HG02763 (cell line): ENCODE data around the gene PPFIA4.

ENCODE experiments used
- ATAC-seq: cut with Tn5 transposase; IDR thresholded peaks from one replicate; pipeline ENCODE4 v1.9.1; 2021; ENCODE audit warnings: mild to moderate bottlenecking, moderate library complexity; ENCODE audit not compliant: unreplicated experiment

PPFIA4 gene

GRCh38 chr1:203056012-203056411 lies 29.7 kb downstream of the PPFIA4 start:
- ATAC-seq: no peak

GRCh38 chr1:203056516-203056915 lies 30.2 kb downstream of the PPFIA4 start:
- ATAC-seq: no peak

DNA sequence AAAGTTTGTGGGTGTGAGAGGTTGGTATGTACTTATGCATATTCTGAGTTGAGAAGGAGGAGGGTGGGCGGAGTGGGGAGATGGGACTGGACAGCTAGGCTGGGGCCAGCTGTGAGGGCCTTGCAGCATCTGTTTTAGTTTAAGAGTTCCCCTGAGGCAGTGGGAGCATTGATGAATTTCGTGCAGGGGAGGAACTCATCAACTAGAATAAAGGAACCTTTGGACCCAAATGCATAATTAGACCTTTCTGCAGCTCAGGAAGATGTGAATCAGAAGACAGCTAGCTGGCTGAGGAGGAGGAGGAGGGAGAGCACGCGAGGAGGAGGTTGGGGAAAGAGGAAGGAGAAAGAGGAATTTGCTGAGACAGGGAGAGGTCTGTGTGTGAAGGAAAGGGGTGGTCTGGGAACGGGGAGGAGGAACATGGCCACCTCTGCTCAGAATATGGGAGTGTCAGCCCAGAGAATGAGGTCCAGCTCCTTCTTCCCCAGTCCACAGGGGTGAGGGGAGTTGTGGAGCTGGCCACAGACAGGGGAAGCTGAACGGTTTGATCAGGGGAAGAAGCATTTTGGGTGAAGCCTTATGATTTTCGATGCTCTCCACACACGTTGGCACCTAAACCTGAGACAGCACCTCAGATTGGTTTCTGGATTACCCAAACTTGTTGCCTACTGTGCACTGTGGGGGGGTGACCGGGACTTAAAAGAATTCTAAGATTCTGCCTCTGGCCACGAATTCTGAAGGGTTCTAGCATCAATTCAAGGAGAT lies 31.8 kb downstream of the PPFIA4 start:
- ATAC-seq: no peak

- ATAC-seq: no peak
These were observed 32.3 kb downstream of the PPFIA4 start for GRCh38 chr1:203058676-203058935.

GRCh38 chr1:203059485-203059884 lies 33.2 kb downstream of the PPFIA4 start:
- ATAC-seq: no peak

DNA sequence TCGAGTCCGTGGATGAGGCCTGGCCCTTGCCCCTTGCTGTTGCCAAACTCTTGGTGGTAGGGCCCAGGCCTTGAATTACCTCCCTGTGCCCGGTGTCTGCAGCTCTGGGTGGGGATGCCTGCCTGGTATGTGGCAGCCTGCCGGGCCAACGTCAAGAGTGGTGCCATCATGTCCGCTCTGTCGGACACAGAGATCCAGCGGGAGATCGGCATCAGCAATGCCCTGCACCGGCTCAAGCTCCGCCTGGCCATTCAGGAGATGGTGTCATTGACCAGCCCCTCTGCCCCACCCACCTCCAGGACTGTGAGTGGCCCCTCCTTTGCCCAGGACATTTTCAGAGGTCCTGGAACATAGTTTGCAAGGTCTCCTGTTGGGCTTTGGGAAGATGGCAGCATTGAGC lies 33.8 kb downstream of the PPFIA4 start:
- ATAC-seq: no peak

GRCh38 chr1:203063287-203063686 lies 37.0 kb downstream of the PPFIA4 start:
- ATAC-seq: no peak

GRCh38 chr1:203065191-203065590 lies 38.9 kb downstream of the PPFIA4 start:
- no peak for ATAC-seq

DNA sequence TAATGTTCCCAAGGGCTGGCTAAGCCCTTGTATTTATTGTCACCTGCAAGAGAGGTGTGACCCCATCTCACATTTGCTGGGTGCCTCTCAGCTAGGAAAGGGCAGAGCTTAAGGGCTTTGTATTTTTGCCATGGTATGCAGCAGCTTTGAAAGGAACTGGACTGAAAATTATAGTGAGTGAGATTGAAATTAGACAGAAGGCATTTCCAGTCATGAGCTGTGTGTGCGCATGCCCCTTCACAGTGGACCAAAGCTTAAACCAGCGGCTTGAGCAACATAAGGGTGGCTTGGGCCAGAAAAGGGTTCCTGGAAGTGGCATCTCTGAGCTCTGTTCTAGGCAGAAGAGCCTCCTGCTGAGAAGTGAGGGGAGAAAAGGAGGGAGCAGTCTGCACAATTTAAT lies 39.7 kb downstream of the PPFIA4 start:
- no peak for ATAC-seq

GRCh38 chr1:203066965-203067364 lies 40.7 kb downstream of the PPFIA4 start:
- no peak for ATAC-seq

GRCh38 chr1:203069030-203069747 lies 42.9 kb downstream of the PPFIA4 start:
- ATAC-seq: no peak

DNA sequence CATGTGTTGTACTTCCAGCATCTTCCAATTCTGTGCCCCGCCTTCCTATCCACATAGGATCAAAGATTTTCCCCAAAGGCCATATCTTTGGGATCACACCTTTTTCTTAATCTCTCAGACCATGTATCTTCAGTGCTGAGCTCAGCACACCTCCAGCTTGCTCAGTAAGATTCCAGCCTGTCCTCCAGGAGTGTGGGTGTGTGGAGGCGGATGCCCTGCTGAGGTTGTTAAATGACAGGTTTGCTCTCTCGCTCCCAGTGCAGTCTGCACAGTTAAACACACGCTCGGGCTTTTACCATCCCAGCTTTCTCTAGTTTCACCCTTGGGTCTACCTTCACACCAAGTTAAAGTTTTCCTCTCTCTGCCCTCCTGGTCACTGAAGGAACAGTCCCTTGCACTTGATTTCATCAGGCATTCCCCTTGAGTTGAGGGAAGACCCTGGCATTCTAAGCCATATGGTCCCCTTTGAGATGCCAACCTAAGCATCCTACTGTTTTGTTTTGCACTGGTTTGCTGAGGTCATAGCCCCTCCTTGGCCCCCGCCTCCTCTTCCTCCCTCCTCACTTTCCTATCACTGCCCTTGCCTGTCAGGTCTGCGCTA lies 45.8 kb downstream of the PPFIA4 start:
- ATAC-seq: no peak

DNA sequence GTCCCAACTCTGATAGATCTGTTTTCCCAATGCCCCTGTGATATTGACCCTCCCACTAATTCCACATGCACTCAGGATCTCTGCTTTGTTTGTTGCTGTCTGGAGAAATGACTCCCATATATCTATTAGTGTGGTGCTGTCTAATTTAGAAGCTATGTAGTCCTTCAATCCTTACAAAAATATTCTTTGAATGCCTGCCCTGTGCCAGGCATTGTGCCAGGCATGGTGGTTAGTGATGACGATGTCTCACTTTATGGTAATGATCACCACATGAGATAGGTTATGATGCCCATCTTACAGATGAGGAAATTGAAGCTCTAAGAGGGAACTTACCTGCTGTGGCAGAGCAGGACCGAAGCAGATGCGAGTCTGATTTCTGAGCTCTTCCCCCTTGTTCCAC lies 46.6 kb downstream of the PPFIA4 start:
- no peak for ATAC-seq

GRCh38 chr1:203073469-203073868 lies 47.2 kb downstream of the PPFIA4 start:
- no peak for ATAC-seq

- no peak for ATAC-seq
These were observed 48.3 kb downstream of the PPFIA4 start for GRCh38 chr1:203074610-203075009.

- no peak for ATAC-seq
These were observed 49.1 kb downstream of the PPFIA4 start for GRCh38 chr1:203075236-203076030.

GRCh38 chr1:203076031-203076511 lies 49.8 kb downstream of the PPFIA4 start:
- ATAC-seq: no peak

- ATAC-seq: no peak
These were observed 51.1 kb downstream of the PPFIA4 start for GRCh38 chr1:203077367-203077766.

DNA sequence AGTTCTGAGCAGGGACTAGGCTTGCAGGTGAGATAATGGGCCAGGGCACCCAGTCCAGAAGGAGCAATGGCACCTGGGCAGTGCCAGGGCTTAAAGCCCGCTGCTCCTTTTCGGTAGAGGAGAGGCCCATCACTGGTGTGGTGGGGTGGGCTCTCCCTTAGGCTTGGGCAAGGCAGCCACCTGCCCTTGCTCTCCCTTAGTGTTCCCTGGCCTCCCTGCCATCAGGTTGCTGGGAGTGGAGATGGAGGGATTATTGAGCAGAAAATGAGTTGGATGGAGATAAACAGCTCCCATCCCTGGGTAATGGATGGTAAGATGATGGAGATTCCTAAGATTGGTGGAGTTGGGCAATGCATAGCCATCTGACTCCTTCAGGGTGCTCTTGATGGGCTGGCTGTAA lies 51.7 kb downstream of the PPFIA4 start:
- no peak for ATAC-seq

DNA sequence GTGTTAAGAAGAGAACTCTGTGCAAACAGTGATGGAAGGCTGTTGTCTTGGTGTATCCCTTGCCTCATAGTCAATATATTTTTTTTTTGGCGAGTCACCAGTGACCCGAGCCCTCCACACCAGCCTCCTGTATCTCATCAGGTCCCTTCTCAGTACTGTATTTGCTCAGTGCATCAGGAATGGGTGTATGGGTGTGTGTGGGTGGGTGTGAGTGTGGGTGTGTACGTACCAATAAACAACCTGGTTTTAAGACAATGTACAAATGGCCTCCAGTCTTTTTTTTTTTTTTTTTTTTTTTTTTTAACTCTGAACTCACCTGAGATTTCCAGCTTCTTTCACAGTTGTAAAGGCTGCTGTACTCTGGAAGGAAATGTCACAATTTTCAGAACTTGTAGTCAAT lies 52.2 kb downstream of the PPFIA4 start:
- ATAC-seq: no peak

DNA sequence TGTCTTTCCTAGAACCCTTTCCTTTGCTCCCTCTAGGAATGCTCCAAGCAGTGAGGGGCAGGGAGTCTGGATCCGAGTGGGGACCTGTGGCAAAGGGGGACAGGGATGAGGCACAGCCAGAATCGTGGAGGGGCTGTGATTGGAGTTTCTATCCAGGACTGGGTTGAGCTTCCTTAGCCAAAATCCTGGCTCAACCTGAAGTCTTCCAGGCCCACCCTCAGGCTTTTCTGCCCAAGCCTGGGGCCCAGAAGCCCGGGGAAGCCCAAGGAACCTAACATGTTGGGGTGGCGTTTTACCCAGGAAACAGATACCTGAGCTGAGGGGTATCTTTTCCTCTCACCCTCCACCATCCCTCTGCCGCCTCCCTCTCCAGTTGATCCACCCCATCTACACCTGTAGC lies 54.2 kb downstream of the PPFIA4 start:
- no peak for ATAC-seq
